Upper lobe of right lung (tissue), 1 donor: ENCODE measurements around the gene ARHGAP22. TPM values are rescaled to one million over a fixed set of nuclear protein-coding genes. Genes with fewer than 3 reads are reported as not detected.

ENCODE experiments used
- ATAC-seq: fragments of 200-7000 bp; cut with Tn5 transposase; one replicate; pipeline ENCODE4 v1.9.1; 2020; ENCODE audit warnings: mild to moderate bottlenecking, moderate library complexity
- DNase-seq: peaks from one replicate; pipeline ENCODE4 v3.0.0-alpha.2; 2020
- H3K27ac ChIP-seq: fragments of 200-600 bp; one replicate; pipeline ENCODE4 v1.8.0; 2022
- H3K27me3 ChIP-seq: fragments of 200-600 bp; one replicate; pipeline ENCODE4 v1.8.0; 2022; ENCODE audit warnings: mild to moderate bottlenecking
- H3K36me3 ChIP-seq: fragments of 200-600 bp; one replicate; pipeline ENCODE4 v1.8.0; 2022
- H3K4me1 ChIP-seq: fragments of 200-600 bp; one replicate; pipeline ENCODE4 v1.8.0; 2022
- H3K4me3 ChIP-seq: fragments of 200-600 bp; one replicate; pipeline ENCODE4 v1.8.0; 2022; ENCODE audit warnings: mild to moderate bottlenecking
- H3K9me3 ChIP-seq: fragments of 200-600 bp; one replicate; pipeline ENCODE4 v1.8.0; 2022
- CTCF ChIP-seq: fragments of 200-600 bp; IDR thresholded peaks from one replicate; pipeline ENCODE4 v1.8.0; 2022; ENCODE audit warnings: antibody characterized with exemption
- intact Hi-C: fragments of 100-400 bp; cut with DNase I; formaldehyde crosslinking; loops from one replicate; pipeline ENCODE4 v1.11.0; 2022
- total RNA-seq: library from RNA; stranded (reverse); fragmentation: NEBNext Ultra II Directional; extraction: Animal tissue kit (Norgen Biotek cat#: 25700); gene quantifications from one replicate; pipeline ENCODE4 v1.2.1, GENCODE V29; 2021
- donor health status: DM: no; HTN: yes; CAD: no; lungs with severe emphysema.

Gene ARHGAP22
- total RNA-seq, 1 donor from 2014 or later, result 6.8 TPM

- Histone ChIP-seq H3K4me3 (no peak overlapping the region), H3K27me3 (peaks cover 18% of the 10 kb centered on the region), H3K9me3 (no peaks in the 10 kb centered on the region), H3K4me1 (peaks cover 10% of the 10 kb centered on the region), H3K36me3 (no peaks in the 10 kb centered on the region), H3K27ac (no peak overlapping the region)
- no peak for TF ChIP-seq CTCF
- intact Hi-C loops, result no loop called here
- DNase-seq (no peak), ATAC-seq (no peak)
Measured at GRCh38 chr10:48526846-48527505, 77.9 kb downstream of the ARHGAP22 start.

- Histone ChIP-seq H3K9me3 (no peaks in the 10 kb centered on the region), H3K27me3 (peaks cover 20% of the 10 kb centered on the region), H3K27ac (no peak overlapping the region), H3K4me3 (no peak overlapping the region), H3K4me1 (peaks cover 10% of the 10 kb centered on the region), H3K36me3 (no peaks in the 10 kb centered on the region)
- intact Hi-C loops, result no loop called here
- DNase-seq (no peak), ATAC-seq (no peak)
- TF ChIP-seq CTCF, result no peak
Measured at GRCh38 chr10:48526011-48526821, 78.7 kb downstream of the ARHGAP22 start.

- no peak for TF ChIP-seq CTCF
Measured at GRCh38 chr10:48525113-48525512, 79.8 kb downstream of the ARHGAP22 start.

GRCh38 chr10:48523820-48524758 lies 80.8 kb downstream of the ARHGAP22 start:
- intact Hi-C loops, result no loop called here
- H3K9me3 ChIP-seq, result no peaks in the 10 kb centered on the region
- no peak overlapping the region for H3K27ac ChIP-seq
- peaks cover 10% of the 10 kb centered on the region for H3K4me1 ChIP-seq
- no peaks in the 10 kb centered on the region for H3K36me3 ChIP-seq
- ATAC-seq (peak; percentile 83), DNase-seq (no peak)
- peak; percentile 44 for TF ChIP-seq CTCF
- peak overlapping the region; percentile 46 for H3K4me3 ChIP-seq
- H3K27me3 ChIP-seq, result peaks cover 25% of the 10 kb centered on the region

More at GRCh38 chr10:48525113-48525512, 79.8 kb downstream of the ARHGAP22 start:
- Histone ChIP-seq H3K27me3 (peaks cover 25% of the 10 kb centered on the region), H3K27ac (no peak overlapping the region), H3K9me3 (no peaks in the 10 kb centered on the region), H3K4me3 (no peak overlapping the region), H3K4me1 (peaks cover 10% of the 10 kb centered on the region), H3K36me3 (no peaks in the 10 kb centered on the region)
- intact Hi-C loops, result no loop called here
- DNase-seq (no peak), ATAC-seq (no peak)

GRCh38 chr10:48523212-48523819 lies 81.6 kb downstream of the ARHGAP22 start:
- Histone ChIP-seq H3K27ac (no peak overlapping the region), H3K9me3 (no peaks in the 10 kb centered on the region), H3K4me3 (peak overlapping the region; percentile 46), H3K36me3 (no peaks in the 10 kb centered on the region), H3K27me3 (peaks cover 25% of the 10 kb centered on the region), H3K4me1 (peaks cover 10% of the 10 kb centered on the region)
- DNase-seq (no peak), ATAC-seq (peak; percentile 36)
- intact Hi-C loops, result no loop called here
- no peak for TF ChIP-seq CTCF
